Measurements from ENCODE around the gene TMBIM6.

The TMBIM6 gene

GRCh38 chr12:49798248-49798647 lies 56.9 kb downstream of the TMBIM6 start:
- no peak for DNase-seq

- no peak for DNase-seq
These were observed 57.6 kb downstream of the TMBIM6 start for GRCh38 chr12:49798934-49799333.

- no peak for DNase-seq
These were observed 59.2 kb downstream of the TMBIM6 start for GRCh38 chr12:49800421-49801140.

- no peak for DNase-seq
These were observed 60.0 kb downstream of the TMBIM6 start for GRCh38 chr12:49801141-49802063.

GRCh38 chr12:49803693-49804450 lies 62.5 kb downstream of the TMBIM6 start:
- DNase-seq, result no peak

GRCh38 chr12:49804821-49805220 lies 63.5 kb downstream of the TMBIM6 start:
- DNase-seq, result no peak

- no peak for DNase-seq
These were observed 64.1 kb downstream of the TMBIM6 start for GRCh38 chr12:49805409-49805808.

- DNase-seq, result no peak
These were observed 65.0 kb downstream of the TMBIM6 start for GRCh38 chr12:49806321-49806813.

DNA sequence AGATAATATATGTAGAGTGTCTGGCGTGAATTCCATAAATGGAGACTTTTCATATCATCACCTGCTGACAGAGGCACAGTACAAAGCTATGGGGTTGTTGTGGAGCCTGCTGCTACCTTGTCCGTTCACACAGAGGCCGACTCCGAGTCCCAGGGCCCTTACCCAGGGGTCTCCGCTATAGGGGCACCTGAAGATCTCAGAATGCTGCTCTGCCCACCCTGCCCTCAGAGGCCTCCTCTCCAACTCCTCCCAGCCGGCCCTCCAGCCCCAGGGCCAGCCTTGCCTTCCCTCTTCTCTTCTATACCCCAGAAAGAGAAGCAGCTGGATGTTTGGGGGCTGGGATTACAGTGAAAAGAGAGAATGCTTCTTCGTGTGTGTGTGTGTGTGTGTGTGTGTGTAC lies 65.5 kb downstream of the TMBIM6 start:
- DNase-seq, result no peak

DNA sequence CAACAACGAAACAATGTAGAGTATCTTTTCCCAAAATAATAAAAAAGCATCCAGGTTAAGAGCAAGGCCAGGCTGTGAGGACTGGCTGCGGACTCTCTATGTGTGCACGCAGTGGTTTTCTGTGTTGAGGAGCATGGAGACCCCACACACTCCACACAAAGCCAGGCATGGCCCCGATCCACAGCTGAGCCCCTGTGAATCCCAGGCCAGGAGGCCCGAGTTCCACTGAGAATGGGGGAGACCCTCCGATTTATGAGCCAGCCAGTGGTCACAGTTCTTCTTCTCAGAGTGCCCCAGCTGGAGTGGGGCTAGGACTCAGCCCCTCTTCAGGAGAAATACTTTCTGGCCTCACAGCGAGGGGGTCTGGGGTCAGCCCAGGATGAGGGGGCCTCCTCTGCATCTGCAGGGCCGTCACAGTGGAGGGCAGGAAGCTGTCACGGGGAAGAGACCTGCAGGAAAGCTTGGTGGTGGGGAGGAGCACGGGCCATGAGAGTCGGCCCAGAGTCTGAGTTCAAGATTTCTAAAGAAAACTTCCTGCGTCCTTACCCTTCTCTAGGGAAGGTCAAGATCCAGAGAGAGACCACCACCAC lies 66.7 kb downstream of the TMBIM6 start:
- DNase-seq, result no peak

DNA sequence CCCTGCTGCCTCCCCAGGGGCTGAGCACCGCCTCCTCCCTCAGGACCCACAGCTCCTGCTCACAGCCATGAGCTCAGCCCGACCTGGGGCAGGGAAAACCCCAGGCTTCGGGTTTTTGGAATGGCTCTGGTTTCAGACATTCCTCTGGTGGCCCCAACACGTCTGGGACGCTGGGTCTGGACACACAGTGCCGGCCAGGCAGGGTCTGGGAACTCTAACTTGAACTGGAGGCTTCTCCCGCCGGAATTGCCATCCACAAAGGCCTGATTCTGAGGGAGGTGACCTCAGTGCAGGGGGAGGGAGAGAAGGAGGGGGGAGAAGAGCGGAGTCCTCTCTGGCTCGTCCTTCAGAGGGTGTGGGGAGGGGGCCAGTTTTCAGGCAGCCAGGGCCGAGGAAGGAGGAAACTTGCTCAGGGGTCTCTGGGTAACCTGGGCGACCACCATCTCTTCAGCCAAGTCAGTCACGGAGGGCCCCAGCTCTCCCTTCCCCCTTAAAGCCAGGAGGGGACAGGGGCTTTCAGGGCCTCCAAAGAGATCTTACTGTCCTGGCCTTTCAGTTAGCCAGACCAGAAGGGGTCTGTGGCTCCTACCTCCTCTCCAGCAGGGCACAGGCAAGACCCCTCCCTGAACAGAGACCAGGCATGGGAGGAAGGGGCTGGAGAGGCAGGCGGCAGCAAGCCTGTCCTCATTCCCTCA lies 67.5 kb downstream of the TMBIM6 start:
- no peak for DNase-seq

- DNase-seq, result peak; percentile 57
These were observed 68.1 kb downstream of the TMBIM6 start for GRCh38 chr12:49809381-49809905.

DNA sequence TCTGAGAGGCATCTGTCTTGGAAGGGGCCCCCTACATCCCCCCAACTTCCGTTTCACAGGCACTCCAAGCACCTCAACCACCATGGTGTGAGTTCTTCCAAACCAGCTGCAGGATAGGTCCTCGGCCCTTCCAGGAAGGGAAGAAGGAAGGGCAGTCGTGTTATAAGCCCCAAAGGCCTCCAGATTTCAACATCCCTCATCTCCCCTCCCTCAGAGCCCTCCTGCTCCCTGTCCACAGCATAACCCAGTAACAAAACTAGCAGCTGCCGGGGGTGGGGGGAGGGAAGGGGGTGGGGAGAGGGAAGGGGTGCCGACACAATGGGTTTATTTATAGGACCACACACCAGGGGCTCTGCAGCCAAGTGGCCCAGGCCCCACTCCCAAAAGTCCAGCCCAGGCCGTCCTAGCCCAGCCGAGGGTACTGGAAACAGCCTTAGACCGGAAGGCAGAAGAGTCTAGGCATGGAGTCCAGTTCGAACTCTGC lies 68.6 kb downstream of the TMBIM6 start:
- DNase-seq, result no peak

DNA sequence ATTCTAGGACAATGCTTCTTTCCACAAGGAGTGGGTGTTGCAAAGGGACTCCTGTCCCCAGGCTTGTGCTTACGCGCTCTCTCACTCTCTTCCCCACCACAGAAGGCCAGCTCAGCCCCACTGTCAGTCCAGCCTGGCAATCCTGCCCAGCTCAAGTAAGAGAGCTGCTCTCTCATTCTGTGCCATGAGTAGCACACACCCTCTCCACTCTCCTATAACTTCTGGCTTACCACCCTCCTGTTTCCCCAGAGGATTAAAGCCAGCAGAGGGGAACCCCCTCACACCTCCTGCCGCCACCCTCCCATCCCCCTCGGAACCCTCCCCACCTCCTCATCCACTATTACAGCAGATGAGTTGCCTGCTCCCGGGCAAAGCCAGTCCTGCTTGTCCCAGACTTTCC lies 69.8 kb downstream of the TMBIM6 start:
- DNase-seq, result no peak

DNA sequence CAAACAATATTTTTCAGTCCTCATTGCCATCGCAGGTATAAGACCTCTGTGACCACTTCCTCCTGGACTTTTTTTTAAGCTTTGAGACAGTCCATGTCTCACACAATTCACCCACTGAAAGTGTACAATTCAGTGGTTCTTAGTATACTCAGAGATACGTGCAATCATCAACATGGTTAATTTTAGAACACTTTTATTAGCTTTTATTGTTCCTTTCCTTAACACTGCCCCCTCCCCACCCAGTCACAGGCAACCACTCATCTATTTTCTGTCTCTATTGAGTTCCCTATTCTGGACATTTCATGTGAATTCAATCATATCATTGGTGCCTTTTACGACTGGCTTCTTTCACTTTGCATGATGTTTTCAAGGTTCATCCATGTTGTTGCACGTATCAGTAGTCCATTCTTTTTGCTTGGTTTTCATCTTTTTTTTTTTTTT lies 70.6 kb downstream of the TMBIM6 start:
- no peak for DNase-seq

DNA sequence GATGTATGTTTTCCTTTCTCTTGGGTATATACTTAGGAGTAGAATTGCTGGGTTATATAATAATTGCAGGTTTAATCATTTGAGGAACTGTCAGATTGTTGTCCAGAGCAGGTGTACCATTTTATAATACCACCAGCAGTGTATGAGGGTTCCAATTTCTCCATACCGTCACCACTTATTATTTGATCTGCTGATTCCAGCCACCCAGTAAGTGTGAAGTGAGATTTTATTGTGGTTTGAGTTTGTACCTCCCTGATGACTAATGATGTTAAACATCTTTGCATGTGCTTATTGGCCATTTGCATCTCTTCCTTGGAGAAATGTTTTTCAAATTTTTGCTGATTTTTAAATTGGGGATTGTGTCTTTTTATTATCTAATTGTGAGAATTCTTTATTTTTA lies 71.8 kb downstream of the TMBIM6 start:
- no peak for DNase-seq

All from NCI-H524 treated with DMSO at 0.1 percent for 48 hours (cell line).